ENCODE measurements around the gene LRRC46. TPM values are rescaled to one million over a fixed set of nuclear protein-coding genes. Genes with fewer than 3 reads are reported as not detected.

The LRRC46 gene
- total RNA-seq, 1 experiment from 2014 or later, result not detected

- DNase-seq (ENCODE audit: low read depth), result no peak
Observed at GRCh38 chr17:47852113-47852949, 20.9 kb downstream of the LRRC46 start.

GRCh38 chr17:47853616-47854015, 22.1 kb downstream of the LRRC46 start:
- DNase-seq (ENCODE audit: low read depth), result no peak

GRCh38 chr17:47855737-47856136, 24.3 kb downstream of the LRRC46 start:
- no peak for DNase-seq (ENCODE audit: low read depth)

GRCh38 chr17:47856830-47857229, 25.4 kb downstream of the LRRC46 start:
- DNase-seq (ENCODE audit: low read depth), result no peak

- DNase-seq (ENCODE audit: low read depth), result no peak
Observed at GRCh38 chr17:47857551-47858455, 26.3 kb downstream of the LRRC46 start.

- DNase-seq (ENCODE audit: low read depth), result no peak
Observed at GRCh38 chr17:47860386-47860785, 28.9 kb downstream of the LRRC46 start.

GRCh38 chr17:47862621-47863440, 31.4 kb downstream of the LRRC46 start:
- peak; percentile 69 for DNase-seq (ENCODE audit: low read depth)

- no peak for DNase-seq (ENCODE audit: low read depth)
Observed at GRCh38 chr17:47864791-47865216, 33.3 kb downstream of the LRRC46 start.

- DNase-seq (ENCODE audit: low read depth), result no peak
Observed at GRCh38 chr17:47866941-47867340, 35.5 kb downstream of the LRRC46 start.

- no peak for DNase-seq (ENCODE audit: low read depth)
Observed at GRCh38 chr17:47867813-47868533, 36.5 kb downstream of the LRRC46 start.

- DNase-seq (ENCODE audit: low read depth), result no peak
Observed at GRCh38 chr17:47869114-47869513, 37.6 kb downstream of the LRRC46 start.

GRCh38 chr17:47870056-47870455, 38.6 kb downstream of the LRRC46 start:
- DNase-seq (ENCODE audit: low read depth), result no peak

- DNase-seq (ENCODE audit: low read depth), result no peak
Observed at GRCh38 chr17:47871048-47871447, 39.6 kb downstream of the LRRC46 start.

GRCh38 chr17:47872019-47872650, 40.7 kb downstream of the LRRC46 start:
- peak; percentile 37 for DNase-seq (ENCODE audit: low read depth)

- peak; percentile 40 for DNase-seq (ENCODE audit: low read depth)
Observed at GRCh38 chr17:47872651-47873161, 41.2 kb downstream of the LRRC46 start.

GRCh38 chr17:47873200-47874090, 42.0 kb downstream of the LRRC46 start:
- no peak for DNase-seq (ENCODE audit: low read depth)

- no peak for DNase-seq (ENCODE audit: low read depth)
Observed at GRCh38 chr17:47875011-47875985, 43.8 kb downstream of the LRRC46 start.
